T-helper 2 cell (primary cell): ENCODE data around the gene ITPK1.
A peak's percentile ranks its signal among the peaks of the same experiment; 100 is the strongest.

Experiments used
- DNase-seq, 5 experiments: peaks; one replicate each; pipeline versions ENCODE4 v3.0.0 to v3.0.0-alpha.2; 2012 to 2022

ITPK1 gene

DNA sequence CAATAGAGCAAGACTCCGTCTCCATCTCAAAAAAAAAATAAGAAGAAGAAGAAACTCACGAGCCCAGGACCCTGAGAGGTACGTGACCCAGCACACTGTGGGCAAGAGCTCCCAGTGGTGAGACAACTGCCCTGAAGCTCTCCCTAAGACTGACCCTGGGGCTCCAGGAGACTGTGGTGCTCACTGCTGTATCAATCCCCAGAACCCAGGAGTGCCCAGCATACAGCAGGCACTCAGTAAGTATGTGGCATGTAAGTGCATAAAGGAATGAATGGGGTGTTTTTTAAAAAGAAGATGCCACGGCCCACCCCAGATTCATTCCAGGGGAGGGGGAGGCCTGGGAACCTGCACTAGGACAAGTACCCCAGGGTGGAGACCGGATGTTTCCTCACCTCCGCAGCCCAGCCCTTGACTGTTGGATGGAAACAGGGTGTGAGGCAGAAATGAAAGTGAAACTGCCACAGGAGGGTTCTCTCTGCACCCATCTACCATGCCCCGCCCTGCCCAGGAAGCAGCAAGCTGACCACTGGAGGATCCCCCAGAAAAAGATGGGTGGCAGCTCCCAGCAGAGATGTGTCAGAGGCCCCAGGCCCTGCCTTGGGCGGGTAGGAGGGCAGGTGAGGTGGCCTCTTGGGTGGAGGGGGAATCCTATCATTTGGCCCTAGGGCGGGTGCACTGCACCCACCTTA is 12.2 kb downstream of the ITPK1 start:
- peak in 4 of 5 experiments; percentile 6 to 95 (median 50) for DNase-seq

DNA sequence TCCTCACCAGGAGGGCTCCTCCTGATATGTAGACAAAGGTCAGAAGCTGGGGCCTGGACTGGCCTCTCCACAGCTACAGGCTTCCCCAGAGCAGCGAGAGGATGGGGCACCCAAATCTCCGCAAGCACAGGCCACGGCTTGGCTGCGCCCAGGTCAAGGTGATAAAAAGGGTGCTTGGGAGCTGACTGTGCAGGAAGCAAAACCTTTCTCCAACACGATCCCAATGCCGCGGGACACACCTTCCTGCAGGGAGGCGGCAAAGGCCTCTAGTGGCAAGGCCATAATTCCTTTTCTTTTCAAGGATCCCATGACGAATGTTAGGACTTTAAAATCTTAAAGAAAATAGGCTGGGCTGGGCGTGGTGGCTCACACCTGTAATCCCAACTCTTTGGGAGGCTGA is 13.6 kb downstream of the ITPK1 start:
- DNase-seq = no peak

DNA sequence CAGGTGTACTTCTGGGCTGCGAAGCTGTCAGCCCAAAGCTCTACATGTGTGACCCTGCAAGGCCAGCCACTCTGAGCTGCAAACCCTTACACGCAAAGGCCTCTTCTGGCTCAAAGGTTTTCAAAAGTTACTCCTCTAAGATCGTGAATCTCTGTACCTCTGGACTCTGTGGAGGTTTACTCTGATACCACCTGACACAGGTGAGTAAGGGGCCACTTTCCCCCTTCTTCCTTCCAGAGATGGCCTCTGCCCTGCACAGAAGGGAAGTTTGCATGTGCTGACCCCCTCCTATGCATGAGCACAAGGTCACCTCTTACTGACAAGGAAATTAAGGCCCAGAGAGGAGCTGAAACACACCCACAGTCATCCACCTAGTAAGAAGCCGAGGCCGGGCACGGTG is 14.5 kb downstream of the ITPK1 start:
- no peak for DNase-seq

DNA sequence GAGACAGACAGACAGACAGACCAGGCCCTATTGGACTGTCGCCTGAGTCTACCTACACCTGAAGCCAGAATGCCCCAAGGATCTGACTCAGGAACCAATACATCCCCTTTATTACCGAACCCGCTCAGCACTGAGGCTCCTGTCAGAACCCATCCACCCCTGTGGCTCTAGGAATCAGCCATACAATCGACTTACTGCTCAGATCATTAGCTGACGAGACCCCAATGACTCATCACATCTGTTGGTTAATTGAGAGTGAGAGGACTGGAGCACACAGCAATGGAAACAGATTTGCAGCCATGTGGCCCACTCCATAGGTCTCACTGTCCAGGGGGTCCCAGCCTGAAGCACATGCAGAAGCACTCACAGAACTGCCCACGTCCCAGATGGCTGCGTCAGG is 15.2 kb downstream of the ITPK1 start:
- DNase-seq = no peak

DNA sequence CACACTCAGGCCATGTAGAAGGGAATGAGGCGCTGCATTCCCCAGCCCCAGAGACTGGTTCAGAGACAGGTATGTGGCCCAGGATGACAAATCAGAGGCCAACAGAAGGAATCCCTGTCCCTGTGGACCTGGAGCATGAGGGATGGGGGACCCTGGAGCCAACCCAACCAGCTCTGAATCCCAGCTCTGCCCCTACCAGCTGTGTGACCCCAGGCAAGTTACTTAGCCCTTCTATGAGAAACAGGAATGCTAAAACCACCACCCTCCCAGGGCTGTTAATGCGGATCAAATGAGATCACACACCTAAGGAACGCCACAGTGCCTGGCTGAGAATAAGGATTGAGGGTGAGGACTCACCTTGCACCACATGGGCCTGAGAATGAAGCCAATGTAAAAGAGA is 15.6 kb downstream of the ITPK1 start:
- no peak for DNase-seq

DNA sequence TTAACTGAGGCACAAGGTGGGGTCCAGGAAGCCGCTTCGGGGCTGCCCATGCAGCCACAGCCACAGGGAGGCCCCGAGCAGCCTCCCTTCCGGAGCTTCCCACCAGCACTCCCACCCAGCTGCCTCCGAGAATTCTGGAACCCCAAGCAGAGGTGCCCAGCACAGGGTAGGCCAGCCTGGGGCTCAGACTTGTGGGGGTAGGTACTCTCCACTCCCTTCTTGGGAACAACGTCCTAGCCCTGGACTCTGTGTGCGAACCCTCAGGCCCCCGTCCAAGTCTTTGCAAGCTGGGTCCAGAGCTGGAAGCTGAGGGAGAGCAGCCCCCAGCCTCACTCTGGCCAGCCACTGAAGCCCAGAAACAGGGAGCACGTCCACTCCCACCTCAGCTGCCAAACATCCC is 16.1 kb downstream of the ITPK1 start:
- no peak for DNase-seq

DNA sequence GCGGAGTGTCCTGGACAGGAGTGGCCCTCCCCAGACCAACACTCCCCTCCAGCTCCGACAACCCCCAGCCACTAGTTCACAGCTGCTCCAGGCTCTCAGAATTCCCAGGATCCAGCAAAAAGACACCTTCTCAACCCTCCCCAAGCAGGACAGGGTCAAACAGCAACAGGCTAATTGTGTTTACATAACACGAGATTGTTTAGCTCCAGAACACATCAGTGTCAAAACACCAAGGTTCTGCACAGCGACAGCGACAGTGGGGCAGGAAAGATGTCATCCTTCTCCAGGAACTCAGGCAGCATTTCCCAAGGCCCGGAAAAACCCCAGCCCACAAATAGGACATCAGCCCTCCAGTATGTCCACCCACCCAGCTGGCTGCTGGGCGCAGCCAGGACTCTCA is 16.5 kb downstream of the ITPK1 start:
- DNase-seq = no peak

DNA sequence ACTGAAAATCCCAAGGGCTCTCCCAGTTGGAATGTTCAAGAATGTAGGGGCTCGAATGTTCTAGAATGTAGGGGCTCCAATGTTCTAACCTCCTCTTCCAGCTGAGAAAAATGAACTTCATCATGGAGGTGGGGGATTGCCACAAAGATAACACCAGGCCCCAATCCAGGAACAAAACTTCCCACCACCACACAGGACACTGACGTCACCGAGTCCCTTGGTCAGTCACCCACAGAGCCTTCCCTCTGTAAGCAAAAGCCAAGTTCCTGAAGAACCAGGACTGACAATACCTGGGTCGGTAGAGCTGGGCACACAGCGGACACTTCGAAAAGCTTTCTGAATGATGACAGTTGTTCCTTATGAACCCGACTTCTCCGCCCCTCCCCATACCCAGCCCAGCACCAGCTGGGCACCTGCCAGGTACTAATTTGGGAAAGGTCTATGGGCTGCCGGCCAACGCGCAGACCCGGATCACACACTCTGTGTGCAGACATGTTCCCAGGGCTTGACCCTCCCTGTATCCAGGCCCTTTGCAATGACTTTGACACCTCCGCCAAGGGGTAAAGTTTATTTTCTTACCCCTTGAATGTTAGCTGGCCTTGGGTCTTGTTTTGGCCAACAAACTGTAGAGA is 18.9 kb downstream of the ITPK1 start:
- DNase-seq = no peak

DNA sequence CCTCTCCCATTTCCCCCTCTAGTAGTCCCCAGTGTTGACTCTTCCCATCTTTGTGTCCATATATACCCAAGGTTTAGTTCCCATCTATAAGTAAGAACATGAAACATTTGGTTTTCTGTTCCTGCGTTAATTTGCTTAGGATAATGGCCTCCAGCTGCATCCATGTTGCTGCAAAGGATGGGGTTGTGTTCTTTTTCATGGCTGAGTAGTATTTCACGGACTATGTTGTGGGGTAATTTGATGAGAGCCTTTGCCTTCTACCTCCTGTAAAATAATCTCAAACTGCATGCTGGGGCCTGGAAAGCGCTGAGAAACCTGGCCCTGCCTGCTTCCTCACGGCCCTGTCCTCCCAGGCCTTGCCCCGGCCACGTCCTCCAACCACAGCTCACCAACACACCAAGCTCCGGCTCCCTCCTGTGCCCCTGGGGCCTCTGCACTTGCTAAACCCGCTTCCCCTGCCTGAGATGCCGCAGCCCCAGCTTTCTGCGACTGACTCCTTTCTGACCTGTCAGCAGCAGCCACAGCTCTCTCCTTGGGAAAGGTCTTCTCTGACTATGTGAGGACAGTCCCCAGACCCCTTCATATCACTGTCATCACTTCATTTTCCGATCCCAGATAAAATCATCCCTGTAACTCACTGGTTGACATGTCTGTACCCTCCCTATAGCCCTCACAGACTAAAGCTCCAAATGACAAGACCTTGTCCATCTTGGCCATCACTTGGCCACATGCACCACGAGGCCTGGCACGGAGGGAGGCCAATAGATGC is 19.8 kb downstream of the ITPK1 start:
- DNase-seq = no peak

DNA sequence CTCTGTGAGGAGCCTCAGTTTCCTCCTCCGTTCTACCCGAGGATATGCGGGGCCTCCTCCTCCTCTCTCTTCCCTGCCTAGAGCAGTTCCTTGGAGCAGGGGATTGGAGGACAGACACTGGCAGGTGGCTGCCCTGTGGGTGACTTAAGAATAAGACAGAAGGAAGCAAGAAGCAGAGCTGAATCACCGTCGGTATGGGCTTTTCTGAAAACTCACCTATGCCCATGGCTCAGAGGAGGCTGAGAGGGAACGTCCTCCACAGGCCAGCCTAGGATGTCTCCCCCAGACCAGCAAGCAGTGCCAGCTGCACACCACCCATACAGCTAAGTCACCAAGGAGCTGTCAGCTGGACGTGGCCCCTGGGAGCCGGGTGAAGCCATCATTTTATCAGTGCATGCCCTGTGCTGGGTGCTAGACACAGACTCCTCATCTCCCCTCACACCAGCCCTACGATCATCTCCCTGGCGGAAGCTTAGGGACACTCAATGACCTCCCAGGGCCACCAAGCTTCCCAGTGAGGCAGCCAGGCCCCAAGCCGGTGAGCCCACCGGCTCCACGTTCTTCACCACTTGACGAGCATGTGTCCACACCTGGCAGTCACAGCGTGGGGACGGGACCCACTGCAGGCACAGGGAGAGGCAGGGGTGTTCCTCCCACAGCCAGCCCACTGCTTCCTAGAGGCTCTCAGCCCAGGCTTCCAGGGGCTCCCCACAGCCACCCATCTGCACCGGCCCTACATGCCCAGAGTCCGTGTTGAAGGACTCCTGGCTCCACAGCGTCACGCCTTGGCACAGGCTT is 21.4 kb downstream of the ITPK1 start:
- no peak for DNase-seq

DNA sequence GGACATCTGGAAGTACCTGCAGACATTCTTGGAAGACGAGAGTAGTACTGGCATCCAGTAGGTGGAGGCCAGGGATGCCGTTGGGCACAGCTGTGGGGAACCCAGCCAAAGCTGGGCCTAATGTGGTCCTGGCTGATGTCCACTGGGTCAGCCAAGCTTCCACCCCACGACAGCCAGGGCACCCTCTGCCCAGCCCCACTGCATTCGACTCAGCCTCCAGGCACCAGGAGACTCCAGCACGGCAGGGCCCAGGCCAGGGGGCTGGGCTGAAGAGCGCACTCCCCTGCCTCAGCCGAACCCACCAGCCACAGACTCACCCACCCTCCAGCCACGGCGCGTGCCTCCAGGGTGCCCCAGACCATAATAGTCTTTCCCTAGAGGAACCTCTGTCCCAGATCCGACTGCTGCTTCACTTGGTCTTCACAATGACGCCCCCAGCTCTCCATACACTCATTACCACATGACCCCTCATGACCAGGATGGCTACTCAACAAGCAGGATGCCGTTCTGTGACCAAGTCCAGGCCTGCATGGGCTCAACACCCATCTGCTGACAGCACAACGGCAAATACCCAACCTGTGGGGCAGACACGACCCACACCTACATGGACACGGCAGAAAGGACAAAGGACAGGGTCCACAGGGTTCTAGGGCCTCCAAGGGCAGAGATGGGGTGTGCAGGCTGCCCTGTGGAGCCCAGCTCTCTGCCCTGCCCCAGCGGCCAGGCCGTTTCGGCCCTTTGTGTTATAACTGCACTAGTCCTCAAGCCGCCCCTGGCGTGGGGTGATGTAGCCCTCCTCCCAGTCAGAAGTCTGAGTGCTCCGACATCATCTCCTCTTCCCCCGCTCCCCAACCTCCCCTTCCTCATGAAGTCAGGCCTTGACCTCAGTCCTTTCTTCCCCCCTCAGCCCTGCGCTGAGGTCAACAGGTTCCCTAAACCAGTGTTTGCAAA is 22.8 kb downstream of the ITPK1 start:
- DNase-seq = no peak

DNA sequence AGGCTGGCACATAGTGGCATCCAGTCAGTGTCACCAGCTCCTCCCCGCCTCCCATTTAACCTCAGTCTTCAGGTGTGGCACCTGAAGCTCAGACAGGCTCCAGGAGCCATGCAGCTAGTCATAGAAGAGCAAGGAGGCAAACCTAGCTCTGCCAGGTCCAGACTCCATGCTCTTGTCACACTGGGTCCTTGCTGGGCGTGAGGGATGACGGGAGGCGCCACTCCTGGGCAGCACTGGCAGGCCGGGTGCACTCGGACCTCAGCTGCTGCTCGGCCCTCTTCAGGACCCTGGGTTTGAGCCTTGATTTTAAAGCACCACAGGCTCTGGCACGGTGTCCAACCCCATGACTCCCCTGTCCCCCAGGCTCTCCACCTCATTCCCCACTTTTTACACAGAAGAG is 24.1 kb downstream of the ITPK1 start:
- no peak for DNase-seq

DNA sequence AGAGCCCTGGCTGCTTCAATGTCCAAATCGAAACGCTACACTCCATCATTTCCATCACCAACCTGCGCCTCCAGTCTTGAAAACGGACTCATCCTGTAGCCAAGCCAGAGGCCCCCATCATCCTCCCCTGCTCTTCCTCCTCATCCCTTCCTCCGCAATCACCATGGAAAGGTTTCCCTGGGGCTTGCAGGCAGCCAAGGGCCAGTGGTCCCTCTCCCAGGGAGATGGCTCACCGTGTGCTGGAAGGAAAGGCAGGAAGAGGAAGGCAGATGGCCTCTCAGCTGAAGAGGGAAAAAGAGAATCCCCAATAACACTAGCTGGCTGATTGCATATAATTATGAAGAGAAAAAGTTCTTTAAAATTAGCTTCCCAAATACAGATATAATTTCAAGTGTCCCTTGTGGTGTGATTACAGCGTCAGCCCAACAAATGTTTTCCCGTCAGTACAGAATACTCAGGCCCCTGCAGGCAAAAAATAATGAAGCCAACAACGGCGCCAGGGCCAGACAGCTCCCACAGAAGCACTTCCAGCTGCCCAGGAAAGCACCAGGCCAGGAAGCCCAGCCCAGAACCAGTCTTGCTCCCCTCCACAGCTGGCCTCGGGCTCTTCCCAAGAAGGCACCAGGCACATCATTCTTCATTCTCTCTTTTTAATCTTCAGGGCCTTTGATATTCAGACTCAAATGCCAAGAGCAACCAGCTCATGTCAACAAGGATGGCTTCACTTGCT is 24.7 kb downstream of the ITPK1 start:
- no peak for DNase-seq

DNA sequence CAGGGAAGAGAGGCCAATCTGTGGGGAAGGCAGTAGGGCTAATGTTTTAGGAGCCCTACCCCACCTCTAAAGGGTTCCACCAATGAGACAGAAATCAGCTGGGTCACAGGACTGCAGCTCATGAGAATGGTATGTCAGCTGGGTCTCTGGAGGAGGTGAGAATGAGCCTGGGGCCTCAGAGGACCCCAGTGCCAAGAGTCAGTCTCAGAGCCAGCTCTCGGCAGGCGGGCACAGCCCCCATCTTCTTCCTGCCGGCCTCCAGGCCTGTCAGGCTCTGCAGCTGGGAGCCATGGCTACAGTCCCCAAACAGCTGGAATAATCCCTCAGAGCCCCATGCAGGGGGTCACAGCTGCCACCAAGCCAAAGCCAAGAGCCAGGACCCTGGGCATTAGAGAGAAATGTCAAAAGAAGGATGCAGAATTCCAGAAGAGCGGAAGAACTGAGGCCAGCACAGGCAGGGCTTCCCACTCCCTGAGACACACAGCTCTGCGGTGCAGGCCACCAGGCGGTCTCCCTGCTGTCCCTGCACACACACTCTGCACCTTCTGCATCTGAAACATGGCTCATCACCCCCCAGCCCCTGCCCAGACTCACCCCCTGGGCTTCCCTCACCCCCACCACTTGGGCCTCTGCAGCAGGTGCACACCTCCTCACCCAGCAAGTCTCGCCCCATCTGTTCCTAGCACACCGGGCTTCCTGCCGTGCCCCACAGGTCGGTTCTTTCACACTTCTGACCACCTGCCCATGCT is 26.0 kb downstream of the ITPK1 start:
- no peak for DNase-seq

DNA sequence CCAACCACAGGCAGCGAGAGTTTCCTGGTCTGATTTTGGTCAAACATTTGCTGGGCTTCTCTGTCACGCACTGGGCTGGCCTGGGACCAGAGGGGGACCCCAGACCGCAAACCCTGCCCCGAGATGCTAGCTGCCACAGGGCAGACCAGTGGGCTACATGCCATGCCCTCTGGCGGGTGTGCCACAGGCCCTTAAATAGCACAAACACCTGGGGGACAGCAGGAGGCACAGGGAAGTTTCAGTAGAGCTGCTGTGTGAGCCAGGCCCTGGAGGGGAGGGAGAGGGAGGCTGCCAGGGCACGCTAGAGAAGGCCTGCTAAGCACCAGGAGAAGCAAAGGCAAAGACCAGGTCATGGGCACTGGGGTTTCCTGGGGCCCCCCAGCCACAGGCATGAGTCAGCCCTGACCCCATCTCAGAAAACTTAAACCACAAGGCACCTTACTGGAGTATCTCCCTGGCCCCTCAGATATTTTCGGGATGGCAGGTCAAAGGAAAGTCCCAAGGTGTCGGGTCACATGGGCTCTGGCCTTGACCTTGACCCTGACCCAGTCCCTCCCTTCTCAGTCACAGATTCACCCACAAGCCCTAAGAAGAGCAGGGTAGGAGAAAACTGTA is 29.2 kb downstream of the ITPK1 start:
- DNase-seq = no peak

DNA sequence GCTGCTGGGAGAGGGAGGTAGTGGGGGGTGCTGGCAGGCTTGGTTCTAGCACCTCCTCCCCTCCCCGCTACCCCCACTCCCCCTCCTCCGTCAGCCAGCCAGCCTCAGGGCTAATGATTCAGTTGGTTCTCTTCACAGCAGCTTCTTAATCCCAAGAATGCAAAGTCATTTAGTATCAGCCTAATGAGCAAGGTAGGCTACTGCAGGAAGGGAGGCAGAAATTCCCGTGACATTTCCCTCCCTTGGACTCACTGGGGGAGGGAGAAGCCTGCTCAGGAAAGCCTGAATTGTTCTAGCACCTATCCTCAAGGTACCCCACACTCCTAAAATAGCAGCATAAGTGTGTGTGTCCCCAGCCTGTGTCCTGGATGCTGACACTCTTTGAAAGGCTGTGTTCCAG is 29.8 kb downstream of the ITPK1 start:
- no peak for DNase-seq

DNA sequence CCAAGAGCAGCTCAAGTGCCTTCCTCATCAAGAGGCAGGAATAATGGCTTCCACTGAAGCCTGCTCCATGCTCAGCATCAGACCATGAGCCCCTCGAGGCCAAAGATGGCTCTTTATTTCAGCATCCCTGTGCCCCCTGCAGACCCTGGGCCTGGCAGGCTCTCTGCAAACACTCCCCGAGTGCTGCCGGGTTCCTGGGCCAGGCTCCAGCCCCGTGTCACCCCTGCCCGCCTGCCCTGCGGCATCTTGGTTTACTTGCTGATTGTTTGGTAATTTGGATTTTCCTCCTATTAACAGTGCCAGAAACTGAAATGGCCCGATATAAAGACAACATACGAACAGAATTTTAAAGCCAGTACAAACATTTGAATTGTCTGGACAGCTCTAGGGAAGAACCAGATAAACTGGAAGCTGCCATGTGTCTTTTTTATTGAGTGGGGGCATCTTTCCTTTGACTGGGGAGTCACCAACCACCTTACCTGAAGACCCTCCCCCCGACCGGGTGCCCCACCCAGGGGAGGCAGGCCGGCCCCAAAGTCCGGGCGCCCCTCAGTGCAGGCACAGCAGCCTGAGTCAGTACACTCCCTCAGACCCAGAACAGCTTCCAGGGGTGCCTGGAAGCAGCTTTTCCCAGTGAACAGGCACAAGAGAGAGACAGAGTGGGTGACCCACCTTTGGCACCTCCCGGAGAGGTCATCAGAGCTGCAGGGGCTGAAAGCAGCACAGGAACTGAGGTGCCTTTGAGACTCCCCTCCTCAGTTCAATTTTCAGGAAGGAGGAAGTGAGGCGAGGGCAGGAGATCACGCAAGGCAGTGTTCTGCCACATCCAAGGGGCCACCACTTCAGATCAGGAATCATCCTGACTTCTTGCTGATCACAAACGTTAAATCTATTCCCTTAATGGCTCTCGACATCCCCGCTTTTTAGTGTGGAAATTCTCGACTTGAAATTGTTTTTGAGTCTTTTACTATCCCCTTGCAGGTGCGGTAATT is 30.6 kb downstream of the ITPK1 start:
- DNase-seq = no peak

DNA sequence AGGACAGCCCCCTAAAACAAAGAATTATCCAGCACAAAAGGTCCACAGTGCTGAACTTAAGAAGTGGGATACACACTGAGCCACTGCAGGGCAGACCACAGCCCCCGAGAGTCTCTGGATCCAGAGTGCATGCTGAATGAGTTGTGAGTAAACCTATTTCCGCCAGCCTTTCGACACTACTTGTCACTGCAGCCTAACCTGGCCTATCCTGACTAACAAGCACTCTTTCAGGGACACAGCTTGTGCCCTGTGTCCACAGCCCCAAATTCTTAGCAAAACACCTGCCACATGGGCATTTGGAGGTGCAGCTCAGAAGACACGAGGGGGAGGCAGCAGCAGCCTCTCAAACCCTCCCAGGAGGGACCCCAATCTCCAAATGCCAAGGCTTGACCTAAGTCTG is 31.3 kb downstream of the ITPK1 start:
- no peak for DNase-seq

DNA sequence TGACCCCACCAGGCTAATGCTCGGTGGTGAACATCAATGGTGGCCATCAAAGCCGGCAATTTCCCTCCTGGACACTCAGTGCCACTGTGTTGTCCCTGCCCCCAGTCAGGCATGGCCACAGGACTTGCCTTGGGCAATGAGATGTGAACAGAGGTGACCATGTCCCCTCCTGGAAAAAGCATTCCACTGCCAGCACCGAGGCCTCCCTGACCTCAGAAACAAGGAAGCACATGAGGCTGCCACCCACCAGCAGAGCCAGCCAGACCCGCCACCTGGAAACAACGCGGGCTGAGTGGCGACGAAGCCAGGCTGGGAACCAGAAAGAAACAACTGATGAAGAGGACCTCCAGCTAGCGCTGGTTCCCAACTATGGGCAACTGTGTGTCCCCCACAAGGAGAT is 31.8 kb downstream of the ITPK1 start:
- no peak for DNase-seq
